Neural progenitor cell (in vitro differentiated cells): ENCODE measurements around the gene CELSR3. TPM values are rescaled to one million over a fixed set of nuclear protein-coding genes. Genes with fewer than 3 reads are reported as not detected.

ENCODE experiments used
- DNase-seq: peaks from one replicate; pipeline ENCODE4 v3.0.0-alpha.2; 2016; ENCODE audit warnings: low spot score
- H2AFZ ChIP-seq: fragments of 200-600 bp; sonication (generic); replicated peaks from 2 replicates; pipeline ENCODE4 v1.6.1; 2016; ENCODE audit warnings: antibody characterized with exemption
- H3F3A ChIP-seq: fragments of 200-600 bp; sonication (generic); 2 replicates; pipeline ENCODE4 v1.6.1; 2016; ENCODE audit warnings: antibody characterized with exemption, low read depth
- H3K27ac ChIP-seq: fragments of 200-600 bp; sonication (generic); 2 replicates; pipeline ENCODE4 v1.5.1; 2016; ENCODE audit warnings: mild to moderate bottlenecking
- H3K27me3 ChIP-seq: fragments of 200-600 bp; sonication (generic); 2 replicates; pipeline ENCODE4 v1.6.1; 2016; ENCODE audit warnings: mild to moderate bottlenecking, moderate library complexity
- H3K36me3 ChIP-seq: fragments of 200-600 bp; sonication (generic); 2 replicates; pipeline ENCODE4 v1.5.1; 2016
- H3K4me1 ChIP-seq: fragments of 200-600 bp; sonication (generic); 2 replicates; pipeline ENCODE4 v1.6.1; 2016; ENCODE audit warnings: mixed run types
- H3K4me2 ChIP-seq: fragments of 200-600 bp; sonication (generic); 2 replicates; pipeline ENCODE4 v1.6.1; 2016
- H3K4me3 ChIP-seq: fragments of 200-600 bp; sonication (generic); 2 replicates; pipeline ENCODE4 v1.5.1; 2016
- H3K79me2 ChIP-seq: fragments of 200-600 bp; sonication (generic); 2 replicates; pipeline ENCODE4 v1.6.1; 2016; ENCODE audit warnings: low read depth
- H3K9ac ChIP-seq: fragments of 200-600 bp; sonication (generic); 2 replicates; pipeline ENCODE4 v1.6.1; 2016
- H3K9me3 ChIP-seq: fragments of 200-600 bp; sonication (generic); 2 replicates; pipeline ENCODE4 v1.5.1; 2016; ENCODE audit warnings: low read depth
- H4K20me1 ChIP-seq: fragments of 200-600 bp; sonication (generic); 2 replicates; pipeline ENCODE4 v1.6.1; 2016; ENCODE audit warnings: low read depth
- H3K27ac Mint-ChIP-seq: 3 replicates; pipeline ENCODE4 v1.8.0; 2021; ENCODE audit warnings: mixed read lengths
- H3K27me3 Mint-ChIP-seq: 2 replicates; pipeline ENCODE4 v1.8.0; 2022; ENCODE audit warnings: low read depth, mild to moderate bottlenecking, inconsistent platforms, moderate library complexity, mixed read lengths; ENCODE audit not compliant: insufficient read depth
- H3K36me3 Mint-ChIP-seq: 3 replicates; pipeline ENCODE4 v1.8.0; 2021; ENCODE audit warnings: mixed read lengths
- H3K4me1 Mint-ChIP-seq: 3 replicates; pipeline ENCODE4 v1.8.0; 2021; ENCODE audit warnings: mixed read lengths
- H3K4me3 Mint-ChIP-seq: 3 replicates; pipeline ENCODE4 v1.8.0; 2021; ENCODE audit warnings: mild to moderate bottlenecking, moderate library complexity, mixed read lengths
- H3K9me3 Mint-ChIP-seq: 3 replicates; pipeline ENCODE4 v1.8.0; 2020; ENCODE audit warnings: mixed read lengths
- EZH2 ChIP-seq: fragments of 200-600 bp; sonication (generic); IDR thresholded peaks from 2 replicates; pipeline ENCODE4 v1.6.1; 2017; ENCODE audit warnings: antibody characterized with exemption, mild to moderate bottlenecking, moderate library complexity
- EZH2phosphoT487 ChIP-seq: fragments of 200-600 bp; sonication (generic); IDR thresholded peaks from 2 replicates; pipeline ENCODE4 v1.6.1; 2017; ENCODE audit warnings: antibody characterized with exemption
- total RNA-seq: library from RNA; depleted of rRNA; stranded (reverse); fragments of >200 nt; gene quantifications from 2 replicates; pipeline ENCODE4 v1.2.3, GENCODE V29; 2015; ENCODE audit warnings: low replicate concordance
- TF ChIP-seq, protein P1 (sequence below): fragments of 200-600 bp; sonication (generic); IDR thresholded peaks from 2 replicates; pipeline ENCODE4 v1.5.1; 2017; ENCODE audit warnings: antibody characterized with exemption, mild to moderate bottlenecking

Gene CELSR3
- total RNA-seq, 1 donor from 2014 or later: 9.9 TPM

DNA sequence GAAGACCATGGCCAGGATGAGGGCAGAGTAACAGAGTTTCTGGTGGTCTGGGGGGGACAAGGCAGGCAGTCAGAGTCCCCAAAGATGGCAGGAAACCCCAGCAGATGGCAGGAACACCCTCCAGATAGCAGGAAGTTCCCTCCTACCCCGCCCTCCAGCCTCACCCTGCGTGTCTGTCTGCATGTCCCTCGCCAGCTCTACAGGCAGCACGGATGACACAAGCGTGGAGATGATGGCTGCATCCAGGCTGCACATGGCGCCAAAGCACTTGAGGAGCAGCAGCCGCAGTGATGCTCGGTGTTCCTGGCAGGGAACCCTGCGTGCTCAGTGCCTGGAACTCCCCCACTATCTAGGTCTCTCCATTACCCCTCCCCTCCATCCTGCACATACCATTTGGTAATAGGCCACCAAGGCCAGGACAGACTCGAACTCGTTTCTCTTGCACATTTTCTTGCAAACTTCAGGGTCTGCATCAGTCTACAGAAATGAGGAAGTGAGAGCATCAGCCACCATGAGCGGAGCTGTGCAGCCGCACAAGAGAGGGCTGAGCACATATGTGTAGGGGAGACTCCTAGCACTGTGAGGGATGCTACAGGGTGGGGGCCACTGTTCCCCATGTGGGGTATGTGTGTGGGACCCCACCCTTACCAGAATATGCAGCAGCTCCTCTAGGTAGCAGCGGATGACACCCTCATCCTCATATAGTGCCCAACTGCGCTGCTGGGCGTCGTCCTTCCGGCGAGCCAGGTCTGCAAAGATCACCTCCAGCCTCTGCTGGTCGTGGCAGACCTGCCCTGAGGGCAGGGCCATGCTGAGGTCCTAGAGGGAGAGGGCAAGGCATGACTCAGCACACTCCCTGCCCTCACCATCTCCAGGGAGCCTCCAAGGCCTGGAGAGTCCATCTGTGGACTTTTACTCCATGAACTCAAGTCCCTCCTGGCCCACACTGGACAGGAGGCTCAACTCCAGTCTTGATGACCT is 17.0 kb upstream of the CELSR3 start:
- peaks cover 40% of the 10 kb centered on the region for H3K36me3 Mint-ChIP-seq
- no peak overlapping the region for H2AFZ ChIP-seq
- peaks cover 22% of the 10 kb centered on the region for H4K20me1 ChIP-seq
- peaks cover 17% of the 10 kb centered on the region for H3K27me3 Mint-ChIP-seq
- H3F3A ChIP-seq: no peaks in the 10 kb centered on the region
- H3K27me3 ChIP-seq: no peaks in the 10 kb centered on the region
- H3K9me3 ChIP-seq: no peaks in the 10 kb centered on the region
- TF ChIP-seq EZH2 (no peak), EZH2phosphoT487 (no peak)
- TF ChIP-seq, protein P1, sequence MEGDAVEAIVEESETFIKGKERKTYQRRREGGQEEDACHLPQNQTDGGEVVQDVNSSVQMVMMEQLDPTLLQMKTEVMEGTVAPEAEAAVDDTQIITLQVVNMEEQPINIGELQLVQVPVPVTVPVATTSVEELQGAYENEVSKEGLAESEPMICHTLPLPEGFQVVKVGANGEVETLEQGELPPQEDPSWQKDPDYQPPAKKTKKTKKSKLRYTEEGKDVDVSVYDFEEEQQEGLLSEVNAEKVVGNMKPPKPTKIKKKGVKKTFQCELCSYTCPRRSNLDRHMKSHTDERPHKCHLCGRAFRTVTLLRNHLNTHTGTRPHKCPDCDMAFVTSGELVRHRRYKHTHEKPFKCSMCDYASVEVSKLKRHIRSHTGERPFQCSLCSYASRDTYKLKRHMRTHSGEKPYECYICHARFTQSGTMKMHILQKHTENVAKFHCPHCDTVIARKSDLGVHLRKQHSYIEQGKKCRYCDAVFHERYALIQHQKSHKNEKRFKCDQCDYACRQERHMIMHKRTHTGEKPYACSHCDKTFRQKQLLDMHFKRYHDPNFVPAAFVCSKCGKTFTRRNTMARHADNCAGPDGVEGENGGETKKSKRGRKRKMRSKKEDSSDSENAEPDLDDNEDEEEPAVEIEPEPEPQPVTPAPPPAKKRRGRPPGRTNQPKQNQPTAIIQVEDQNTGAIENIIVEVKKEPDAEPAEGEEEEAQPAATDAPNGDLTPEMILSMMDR: no peak
- no peak overlapping the region for H3K4me3 Mint-ChIP-seq
- DNase-seq: no peak
- H3K27ac Mint-ChIP-seq: no peak overlapping the region
- no peaks in the 10 kb centered on the region for H3K9me3 Mint-ChIP-seq
- H3K4me2 ChIP-seq: no peak overlapping the region
- H3K27ac ChIP-seq: no peak overlapping the region
- no peaks in the 10 kb centered on the region for H3K36me3 ChIP-seq
- H3K4me1 Mint-ChIP-seq: peaks cover 13% of the 10 kb centered on the region
- H3K4me3 ChIP-seq: no peak overlapping the region
- peaks cover 20% of the 10 kb centered on the region for H3K79me2 ChIP-seq
- H3K9ac ChIP-seq: no peak overlapping the region
- H3K4me1 ChIP-seq: peaks cover 8% of the 10 kb centered on the region

DNA sequence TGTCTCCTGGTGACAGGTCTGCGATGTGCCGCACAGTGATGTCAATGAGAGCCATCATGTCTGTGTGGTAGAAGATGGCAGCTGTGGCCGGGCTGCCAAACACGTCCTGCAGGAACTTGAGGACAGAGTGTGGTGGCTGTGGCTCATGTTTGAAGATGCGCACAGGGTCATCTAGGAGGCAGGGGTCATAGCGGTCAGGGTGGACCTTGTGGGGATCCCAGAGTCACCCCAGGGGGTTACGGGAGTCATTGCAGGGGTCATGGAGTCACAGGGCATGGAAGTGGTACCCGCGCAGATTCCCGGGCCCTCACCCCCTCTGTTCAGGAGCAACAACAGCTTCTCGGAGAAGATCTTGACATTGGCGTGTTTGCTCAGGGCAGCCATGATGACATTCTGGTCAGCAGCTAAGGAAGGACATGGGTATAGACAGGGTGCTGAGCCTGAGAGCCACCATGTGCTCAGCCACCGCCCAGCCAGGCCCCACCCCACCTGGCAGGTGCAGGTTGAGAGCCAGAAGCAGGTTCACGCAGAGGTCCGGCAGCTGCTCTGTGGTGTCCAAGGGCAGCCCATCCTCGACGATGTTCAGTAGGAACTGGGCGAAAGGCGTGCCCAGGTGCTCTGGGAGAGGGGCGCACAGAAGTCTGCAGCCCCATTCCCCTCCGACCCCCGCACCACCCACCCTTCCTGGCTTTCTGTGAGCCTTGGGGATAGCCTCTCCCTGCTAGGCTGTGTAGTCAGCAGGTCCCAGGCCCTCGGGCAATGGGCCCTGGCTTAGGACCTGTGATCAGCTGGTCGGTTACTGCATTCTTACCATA is 16.1 kb upstream of the CELSR3 start:
- TF ChIP-seq EZH2: no peak
- TF ChIP-seq, protein P1: no peak
- TF ChIP-seq EZH2phosphoT487: no peak
- Mint-ChIP-seq H3K36me3 (peaks cover 40% of the 10 kb centered on the region), H3K27ac (no peak overlapping the region)

DNA sequence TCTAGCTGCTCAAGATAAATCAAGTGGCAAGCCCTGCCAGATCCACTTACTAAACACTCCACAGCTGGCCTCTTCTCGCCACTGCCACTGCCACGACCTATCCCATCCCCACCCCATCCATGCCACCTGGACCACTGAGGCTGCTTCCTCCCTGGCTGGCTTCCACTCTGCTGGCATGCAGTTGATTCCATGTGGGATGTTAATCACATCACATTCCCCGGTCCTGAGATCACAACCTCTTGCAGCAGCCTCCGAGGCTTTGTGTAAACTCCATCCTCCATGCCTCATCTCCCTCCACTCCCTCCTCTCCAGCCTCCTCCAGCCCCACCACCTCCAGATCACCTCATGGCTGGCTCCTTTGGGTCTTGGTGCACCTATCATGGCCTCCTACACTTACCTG is 15.4 kb upstream of the CELSR3 start:
- no peaks in the 10 kb centered on the region for H3K4me1 ChIP-seq
- no peak overlapping the region for H3K27ac Mint-ChIP-seq
- no peak for DNase-seq
- no peak overlapping the region for H2AFZ ChIP-seq
- H3K27me3 Mint-ChIP-seq: peaks cover 17% of the 10 kb centered on the region
- no peak overlapping the region for H3K4me3 Mint-ChIP-seq
- no peaks in the 10 kb centered on the region for H3K9me3 ChIP-seq
- no peaks in the 10 kb centered on the region for H3K4me1 Mint-ChIP-seq
- H3K4me3 ChIP-seq: no peak overlapping the region
- H3K9me3 Mint-ChIP-seq: no peaks in the 10 kb centered on the region
- peaks cover 4% of the 10 kb centered on the region for H3K79me2 ChIP-seq
- no peak overlapping the region for H3K9ac ChIP-seq
- H4K20me1 ChIP-seq: peaks cover 6% of the 10 kb centered on the region
- no peaks in the 10 kb centered on the region for H3F3A ChIP-seq
- H3K4me2 ChIP-seq: no peak overlapping the region
- no peaks in the 10 kb centered on the region for H3K36me3 ChIP-seq
- TF ChIP-seq EZH2phosphoT487: no peak
- TF ChIP-seq EZH2: no peak
- TF ChIP-seq, protein P1: no peak
- H3K36me3 Mint-ChIP-seq: peaks cover 40% of the 10 kb centered on the region
- no peaks in the 10 kb centered on the region for H3K27me3 ChIP-seq
- H3K27ac ChIP-seq: no peak overlapping the region

More for the DNA sequence above, 16.1 kb upstream of the CELSR3 start:
- no peak overlapping the region for H2AFZ ChIP-seq
- peaks cover 17% of the 10 kb centered on the region for H3K27me3 Mint-ChIP-seq
- peaks cover 6% of the 10 kb centered on the region for H3K4me1 Mint-ChIP-seq
- H3K4me2 ChIP-seq: no peak overlapping the region
- no peak overlapping the region for H3K4me3 ChIP-seq
- H3K4me3 Mint-ChIP-seq: no peak overlapping the region
- H3F3A ChIP-seq: no peaks in the 10 kb centered on the region
- no peak for DNase-seq
- no peaks in the 10 kb centered on the region for H3K36me3 ChIP-seq
- no peaks in the 10 kb centered on the region for H3K9me3 Mint-ChIP-seq
- no peak overlapping the region for H3K9ac ChIP-seq
- no peak overlapping the region for H3K27ac ChIP-seq
- H3K79me2 ChIP-seq: peaks cover 11% of the 10 kb centered on the region
- no peaks in the 10 kb centered on the region for H3K9me3 ChIP-seq
- H3K27me3 ChIP-seq: no peaks in the 10 kb centered on the region
- H3K4me1 ChIP-seq: no peaks in the 10 kb centered on the region
- peaks cover 13% of the 10 kb centered on the region for H4K20me1 ChIP-seq
